ENCODE measurements around the gene IPCEF1.

DNA sequence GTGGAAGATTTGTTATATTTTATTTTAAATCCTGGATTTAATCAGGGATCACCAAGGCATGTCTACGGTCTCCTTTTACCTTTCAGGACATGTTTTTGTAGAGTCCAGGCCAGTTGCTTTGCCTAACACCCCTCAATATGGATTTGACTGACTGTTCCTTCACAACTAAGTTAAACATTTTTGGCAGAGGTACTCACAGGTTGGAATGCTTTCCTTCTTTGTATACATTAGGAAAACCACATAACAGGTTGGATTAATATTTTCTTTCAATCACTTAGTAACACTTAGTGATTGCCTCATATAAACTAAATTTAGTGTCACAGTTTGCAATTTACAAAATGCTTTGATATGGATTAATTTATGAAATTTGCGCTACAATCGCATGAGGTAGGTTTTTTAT, 64.5 kb downstream of the IPCEF1 start:
- TF ChIP-seq POLR2A (IDR thresholded peaks at IDR 0.05) (no peak), EP300 (IDR thresholded peaks at IDR 0.05) (no peak)
- TF ChIP-seq, protein P1, sequence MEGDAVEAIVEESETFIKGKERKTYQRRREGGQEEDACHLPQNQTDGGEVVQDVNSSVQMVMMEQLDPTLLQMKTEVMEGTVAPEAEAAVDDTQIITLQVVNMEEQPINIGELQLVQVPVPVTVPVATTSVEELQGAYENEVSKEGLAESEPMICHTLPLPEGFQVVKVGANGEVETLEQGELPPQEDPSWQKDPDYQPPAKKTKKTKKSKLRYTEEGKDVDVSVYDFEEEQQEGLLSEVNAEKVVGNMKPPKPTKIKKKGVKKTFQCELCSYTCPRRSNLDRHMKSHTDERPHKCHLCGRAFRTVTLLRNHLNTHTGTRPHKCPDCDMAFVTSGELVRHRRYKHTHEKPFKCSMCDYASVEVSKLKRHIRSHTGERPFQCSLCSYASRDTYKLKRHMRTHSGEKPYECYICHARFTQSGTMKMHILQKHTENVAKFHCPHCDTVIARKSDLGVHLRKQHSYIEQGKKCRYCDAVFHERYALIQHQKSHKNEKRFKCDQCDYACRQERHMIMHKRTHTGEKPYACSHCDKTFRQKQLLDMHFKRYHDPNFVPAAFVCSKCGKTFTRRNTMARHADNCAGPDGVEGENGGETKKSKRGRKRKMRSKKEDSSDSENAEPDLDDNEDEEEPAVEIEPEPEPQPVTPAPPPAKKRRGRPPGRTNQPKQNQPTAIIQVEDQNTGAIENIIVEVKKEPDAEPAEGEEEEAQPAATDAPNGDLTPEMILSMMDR (IDR thresholded peaks at IDR 0.05): no peak

All from tibial nerve (tissue), 4 donors.